ENCODE measurements around the gene MACROD2.
"Not testable (repeated sequence)": the region's sequence is repeated elsewhere in the genome, so short reads cannot be mapped to it uniquely, and the experiment has no call there.

Gene MACROD2

GRCh38 chr20:13995086-13995665, at the start of gene MACROD2:
MACROD2 (plus strand) TSS chr20:13995516.
- DNase-seq: peak; percentile 11

GRCh38 chr20:13947719-13948118, 47.6 kb upstream of the MACROD2 start:
- no peak for DNase-seq

GRCh38 chr20:13953227-13953626, 42.1 kb upstream of the MACROD2 start:
- DNase-seq: no peak

- no peak for DNase-seq
Observed at GRCh38 chr20:13960119-13960518, 35.2 kb upstream of the MACROD2 start.

GRCh38 chr20:13960525-13960924, 34.8 kb upstream of the MACROD2 start:
- no peak for DNase-seq

DNA sequence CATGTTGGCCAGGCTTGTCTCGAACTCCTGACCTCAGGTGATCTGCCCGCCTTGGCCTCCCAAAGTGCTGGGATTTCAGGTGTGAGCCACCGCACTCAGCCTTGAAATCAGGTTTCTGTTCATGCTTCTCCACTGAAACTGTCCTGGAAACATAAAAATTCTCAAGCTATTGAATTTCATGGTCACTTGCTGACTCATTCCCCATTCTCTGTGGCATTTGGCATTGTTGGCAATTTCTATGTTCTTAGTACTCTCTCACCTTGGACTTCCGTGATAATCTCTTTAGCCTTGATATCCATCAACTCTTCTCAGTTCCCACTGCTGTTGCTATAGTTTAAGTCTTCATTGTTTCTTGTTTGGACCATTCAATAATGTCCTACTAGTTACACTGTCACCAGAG, 11.1 kb upstream of the MACROD2 start:
- DNase-seq: no peak

DNA sequence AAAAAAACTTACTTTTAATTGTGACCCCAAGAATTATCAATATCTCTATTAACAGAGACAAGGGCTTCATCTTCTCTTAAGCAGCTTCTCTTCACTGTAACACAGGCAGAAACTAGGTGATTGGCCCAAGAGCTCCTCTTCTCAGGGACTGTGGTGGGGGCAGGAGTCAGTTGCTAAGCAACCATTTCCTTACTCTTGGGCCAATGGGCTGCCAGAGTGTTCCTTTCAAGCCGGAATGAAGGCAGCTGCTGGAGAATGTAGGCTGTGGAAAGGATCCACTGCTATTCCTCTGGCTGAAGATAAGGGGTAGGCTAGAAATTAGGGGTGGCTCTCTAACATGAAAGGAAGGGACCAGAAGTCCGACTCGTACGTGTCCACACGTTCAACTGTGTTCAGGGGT, 4.9 kb upstream of the MACROD2 start, which contains the start of gene SEL1L2:
Gene SEL1L2 (minus strand): TSS at position 150 of the 400 bp plus-strand sequence. CDS start 80 bp downstream, at position 70.
- no peak for DNase-seq

DNA sequence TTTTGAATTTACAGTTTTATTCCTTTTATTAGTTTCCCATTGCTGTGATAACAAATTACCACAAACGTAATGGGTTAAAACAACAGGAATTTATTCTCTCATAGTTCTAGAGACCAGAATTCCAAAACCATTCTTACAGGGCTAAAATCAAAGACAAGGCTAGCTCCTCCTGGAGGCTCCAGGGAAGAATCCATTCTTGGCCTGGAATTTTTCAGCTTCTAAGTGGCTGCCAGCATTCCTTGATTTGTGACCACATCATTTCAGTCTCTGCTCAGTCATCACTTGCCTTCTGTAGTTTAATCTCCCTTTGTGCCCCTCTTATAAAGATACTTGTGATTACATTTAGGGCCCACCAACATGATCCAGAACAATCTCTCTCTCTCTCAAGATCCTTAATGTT, 4.0 kb upstream of the MACROD2 start:
- DNase-seq: no peak

- DNase-seq: not testable (repeated sequence)
Observed at GRCh38 chr20:13991955-13992354, 3.4 kb upstream of the MACROD2 start.

- DNase-seq: no peak
Observed at GRCh38 chr20:13995841-13996240, 525 bp downstream of the MACROD2 start.

DNA sequence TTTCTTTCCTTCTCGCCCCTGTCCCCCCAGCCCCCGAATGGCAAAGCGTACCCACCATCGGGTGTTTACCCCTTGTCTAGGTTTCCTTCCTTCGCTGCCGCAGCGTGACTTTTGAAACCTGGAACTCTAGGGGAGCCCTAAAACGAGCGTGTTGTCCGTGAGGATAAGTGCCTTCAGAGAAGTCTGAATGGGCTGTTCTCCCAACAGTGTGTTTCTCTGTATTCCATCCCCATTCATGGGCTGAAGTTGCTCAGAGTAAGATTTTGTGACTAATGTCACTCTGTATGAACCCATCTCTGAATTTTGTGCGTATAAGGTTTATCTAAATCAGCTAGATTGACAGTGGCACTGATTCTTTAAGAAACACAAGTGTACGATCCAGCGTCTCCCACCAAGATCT, 949 bp downstream of the MACROD2 start:
- DNase-seq: no peak

GRCh38 chr20:14000917-14001316, 5.6 kb downstream of the MACROD2 start:
- no peak for DNase-seq

- DNase-seq: no peak
Observed at GRCh38 chr20:14005996-14006395, 10.7 kb downstream of the MACROD2 start.

DNA sequence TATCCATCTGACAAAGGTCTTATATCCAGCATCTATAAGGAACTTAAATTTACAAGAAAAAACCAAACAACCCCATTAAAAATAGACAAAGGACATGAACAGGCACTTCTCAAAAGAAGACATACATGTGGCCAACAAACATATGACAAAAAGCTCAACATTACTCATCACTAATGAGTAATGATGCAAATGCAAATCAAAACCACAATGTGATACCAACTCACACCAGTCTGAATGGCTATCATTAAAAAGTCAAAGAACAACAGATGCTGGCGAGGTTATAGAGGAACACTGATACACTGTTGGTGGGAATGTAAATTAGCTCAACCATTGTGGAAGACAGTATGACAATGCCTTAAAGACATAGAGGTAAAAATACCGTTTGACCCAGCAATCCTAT, 13.9 kb downstream of the MACROD2 start:
- no peak for DNase-seq

GRCh38 chr20:14012671-14013070, 17.4 kb downstream of the MACROD2 start:
- no peak for DNase-seq

DNA sequence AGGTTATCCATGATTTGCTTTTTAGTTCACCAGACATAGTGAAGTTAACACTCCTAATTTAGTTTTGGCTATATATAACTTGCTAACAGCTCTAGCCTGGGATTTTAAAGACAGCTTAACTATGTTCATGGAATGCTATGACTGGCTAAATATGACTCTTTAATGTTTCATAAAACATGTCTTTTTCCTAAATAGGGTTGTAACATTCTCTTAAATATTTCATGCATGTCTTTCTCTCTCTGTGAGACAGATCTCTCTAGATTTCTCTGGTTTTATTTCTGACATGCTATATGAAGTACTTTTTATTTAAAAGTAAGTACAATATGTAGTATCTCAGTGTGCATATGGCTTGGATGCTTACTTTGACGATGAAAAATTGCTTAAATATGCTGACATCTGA, 35.7 kb downstream of the MACROD2 start:
- no peak for DNase-seq

GRCh38 chr20:14033310-14033709, 38.0 kb downstream of the MACROD2 start:
- DNase-seq: no peak

DNA sequence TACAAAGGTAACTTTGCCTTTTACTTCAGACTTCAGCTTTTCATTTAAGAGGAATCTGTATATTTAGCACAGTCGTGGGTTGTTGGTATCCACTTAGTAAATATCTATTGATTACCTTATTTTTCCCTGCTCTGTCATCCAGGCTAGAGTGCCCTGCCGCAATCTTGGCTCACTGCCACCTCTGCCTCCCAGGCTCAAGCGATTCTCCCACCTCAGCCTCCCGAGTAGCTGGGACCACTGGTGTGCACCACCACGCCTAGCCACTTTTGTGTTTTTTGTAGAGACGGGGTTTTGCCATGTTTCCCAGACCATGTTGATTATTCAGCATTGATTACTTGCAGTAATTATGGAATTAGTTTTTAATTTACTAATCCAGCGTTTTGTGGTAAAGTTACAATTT, 41.3 kb downstream of the MACROD2 start:
- no peak for DNase-seq

DNA sequence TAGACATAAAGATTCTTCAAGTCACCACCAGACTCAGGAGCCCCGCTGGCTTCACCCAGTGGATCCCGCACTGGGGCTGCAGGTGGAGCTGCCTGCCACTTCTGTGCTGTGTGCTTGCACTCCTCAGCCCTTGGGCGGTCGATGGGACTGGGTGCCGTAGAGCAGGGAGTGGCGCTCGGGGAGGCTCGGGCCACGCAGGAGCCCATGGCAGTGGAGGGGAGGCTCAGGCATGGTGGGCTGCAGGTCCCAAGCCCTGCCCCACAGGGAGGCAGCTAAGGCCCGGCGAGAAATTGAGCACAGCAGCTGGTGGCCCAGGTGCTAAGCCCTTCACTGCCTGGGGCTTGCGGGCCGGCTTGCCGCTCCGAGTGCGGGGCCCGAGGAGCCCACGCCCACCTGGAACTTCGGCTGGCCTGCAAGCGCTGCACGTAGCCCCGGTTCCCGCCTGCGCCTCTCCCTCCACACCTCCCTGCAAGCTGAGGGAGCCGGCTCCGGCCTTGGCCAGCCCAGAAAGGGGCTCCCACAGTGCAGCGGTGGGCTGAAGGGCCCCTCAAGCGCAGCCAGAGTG, 49.5 kb downstream of the MACROD2 start:
- DNase-seq: not testable (repeated sequence)

DNA sequence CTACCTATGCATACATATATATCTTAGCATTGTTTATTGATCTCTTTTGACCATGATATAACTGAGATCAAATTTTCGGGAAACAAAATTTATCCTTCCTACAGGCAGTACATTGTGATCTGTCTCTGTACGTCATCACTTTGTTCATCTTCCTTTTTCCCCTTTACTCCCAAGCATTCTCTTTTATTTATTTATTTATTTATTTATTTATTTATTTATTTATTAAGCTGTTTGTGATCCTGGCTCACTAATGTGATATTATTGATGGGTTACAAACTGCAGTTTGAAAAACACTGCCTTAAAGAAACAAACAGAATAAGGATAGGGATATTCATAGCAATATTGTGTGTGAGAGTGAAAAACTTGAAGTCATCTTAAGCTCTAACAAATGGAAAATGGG, 51.2 kb downstream of the MACROD2 start:
- DNase-seq: no peak

GRCh38 chr20:14049111-14049510, 53.8 kb downstream of the MACROD2 start:
- DNase-seq: no peak

- DNase-seq: no peak
Observed at GRCh38 chr20:14051454-14051853, 56.1 kb downstream of the MACROD2 start.

DNA sequence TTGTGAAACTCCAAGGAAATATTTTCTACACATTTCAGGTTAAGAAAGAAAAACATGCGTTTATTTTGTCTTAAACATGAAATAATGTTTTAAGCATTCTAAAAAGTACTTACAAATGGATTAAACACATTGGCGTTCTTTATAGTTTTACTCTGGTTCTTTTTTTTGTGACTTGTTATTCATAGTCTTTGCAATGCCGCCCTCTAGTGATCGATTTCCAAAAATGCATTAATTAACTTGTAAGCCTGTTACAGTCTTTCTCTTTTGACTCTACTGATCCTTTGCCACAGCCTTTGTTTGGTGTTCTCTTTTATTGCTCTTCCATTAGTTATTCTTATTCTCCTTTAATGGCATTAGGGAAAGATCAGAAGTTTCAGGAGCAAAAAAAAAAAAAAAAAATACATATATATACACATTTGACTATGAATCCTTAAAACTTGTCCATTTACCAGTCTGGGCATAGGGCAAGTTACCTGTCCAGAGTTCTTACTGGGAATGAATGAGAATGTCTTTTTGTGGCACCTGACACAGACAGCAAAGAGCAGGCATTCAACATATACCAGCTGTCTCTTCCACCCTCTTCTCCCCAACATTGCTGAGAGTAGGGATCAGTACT, 59.9 kb downstream of the MACROD2 start:
- peak; percentile 28 for DNase-seq

- no peak for DNase-seq
Observed at GRCh38 chr20:14062171-14062570, 66.9 kb downstream of the MACROD2 start.

DNA sequence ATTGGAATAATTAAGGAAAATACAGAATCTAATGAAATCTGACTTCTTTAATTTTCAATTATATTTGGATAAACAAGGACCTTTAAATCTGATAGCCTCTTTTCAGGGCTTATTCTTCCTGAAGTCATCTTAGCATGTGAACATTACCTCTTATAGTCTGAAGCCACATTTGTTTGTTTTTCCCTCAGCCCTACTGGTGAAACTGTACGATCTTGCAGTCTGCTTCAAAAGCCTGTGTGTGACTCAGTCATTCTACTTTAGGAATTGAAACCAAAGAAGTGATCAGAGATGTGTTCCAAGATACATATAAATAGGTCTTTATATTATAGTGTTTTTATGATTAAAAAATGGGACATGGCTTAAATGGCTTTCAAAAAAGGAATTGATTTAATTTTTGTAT, 67.5 kb downstream of the MACROD2 start:
- no peak for DNase-seq

Data from CD4-positive, alpha-beta T cell treated with Interleukin-4 for 4 hours (primary cell).